PFSK-1 (cell line): ENCODE measurements around the gene VSIG8.

Source experiments
- POLR2AphosphoS5 ChIP-seq: IDR thresholded peaks from 2 replicates; pipeline ENCODE4 v1.6.1; 2012; ENCODE audit warnings: low read depth, mild to moderate bottlenecking, control low read depth, low read length, moderate library complexity
- SIN3A ChIP-seq: IDR thresholded peaks from 2 replicates; pipeline ENCODE4 v1.6.1; 2012; ENCODE audit warnings: mild to moderate bottlenecking, low read length, moderate library complexity, borderline replicate concordance; ENCODE audit not compliant: insufficient read depth
- TF ChIP-seq, protein P1 (sequence below), 2 experiments: IDR thresholded peaks; 2 replicates each; pipeline versions ENCODE4 v1.6.1 to v1.8.0; 2011 to 2012; ENCODE audit warnings: low read depth in 2 of 2, low read length in 2 of 2, control low read depth in 1 of 2, inconsistent platforms in 1 of 2, mild to moderate bottlenecking in 1 of 2, moderate library complexity in 1 of 2; ENCODE audit not compliant: insufficient read depth in 1 of 2

- TF ChIP-seq SIN3A (no peak), POLR2AphosphoS5 (no peak)
- TF ChIP-seq, protein P1, sequence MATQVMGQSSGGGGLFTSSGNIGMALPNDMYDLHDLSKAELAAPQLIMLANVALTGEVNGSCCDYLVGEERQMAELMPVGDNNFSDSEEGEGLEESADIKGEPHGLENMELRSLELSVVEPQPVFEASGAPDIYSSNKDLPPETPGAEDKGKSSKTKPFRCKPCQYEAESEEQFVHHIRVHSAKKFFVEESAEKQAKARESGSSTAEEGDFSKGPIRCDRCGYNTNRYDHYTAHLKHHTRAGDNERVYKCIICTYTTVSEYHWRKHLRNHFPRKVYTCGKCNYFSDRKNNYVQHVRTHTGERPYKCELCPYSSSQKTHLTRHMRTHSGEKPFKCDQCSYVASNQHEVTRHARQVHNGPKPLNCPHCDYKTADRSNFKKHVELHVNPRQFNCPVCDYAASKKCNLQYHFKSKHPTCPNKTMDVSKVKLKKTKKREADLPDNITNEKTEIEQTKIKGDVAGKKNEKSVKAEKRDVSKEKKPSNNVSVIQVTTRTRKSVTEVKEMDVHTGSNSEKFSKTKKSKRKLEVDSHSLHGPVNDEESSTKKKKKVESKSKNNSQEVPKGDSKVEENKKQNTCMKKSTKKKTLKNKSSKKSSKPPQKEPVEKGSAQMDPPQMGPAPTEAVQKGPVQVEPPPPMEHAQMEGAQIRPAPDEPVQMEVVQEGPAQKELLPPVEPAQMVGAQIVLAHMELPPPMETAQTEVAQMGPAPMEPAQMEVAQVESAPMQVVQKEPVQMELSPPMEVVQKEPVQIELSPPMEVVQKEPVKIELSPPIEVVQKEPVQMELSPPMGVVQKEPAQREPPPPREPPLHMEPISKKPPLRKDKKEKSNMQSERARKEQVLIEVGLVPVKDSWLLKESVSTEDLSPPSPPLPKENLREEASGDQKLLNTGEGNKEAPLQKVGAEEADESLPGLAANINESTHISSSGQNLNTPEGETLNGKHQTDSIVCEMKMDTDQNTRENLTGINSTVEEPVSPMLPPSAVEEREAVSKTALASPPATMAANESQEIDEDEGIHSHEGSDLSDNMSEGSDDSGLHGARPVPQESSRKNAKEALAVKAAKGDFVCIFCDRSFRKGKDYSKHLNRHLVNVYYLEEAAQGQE (IDR thresholded peaks at IDR 0.05; ENCODE audit: insufficient read depth in 1 of 2, low read depth in 2 of 2, low read length in 2 of 2), result no peak
Observed at GRCh38 chr1:159870704-159871103, 8.2 kb upstream of the VSIG8 start.
